Left lung (tissue), 10 donors: ENCODE results near the gene CALN1. TPM values are rescaled to one million over a fixed set of nuclear protein-coding genes. Genes with fewer than 3 reads are reported as not detected.

Source experiments
- ATAC-seq: fragments of 200-7000 bp; cut with Tn5 transposase; one replicate; pipeline ENCODE4 v1.9.1; 2020; ENCODE audit warnings: moderate library complexity
- DNase-seq, 4 donors: peaks; one replicate each; pipeline ENCODE4 v3.0.0-alpha.2; 2013 to 2020
- H3K27ac ChIP-seq, 2 donors: fragments of 200-600 bp; sonication (generic) in 1 of 2; one replicate each; pipeline versions ENCODE4 v1.5.0 to v1.8.0; 2020 to 2021
- H3K27me3 ChIP-seq, 2 donors: fragments of 200-600 bp; sonication (generic) in 1 of 2; one replicate each; pipeline versions ENCODE4 v1.5.0 to v1.8.0; 2020 to 2021
- H3K36me3 ChIP-seq, 2 donors: fragments of 200-600 bp; sonication (generic) in 1 of 2; one replicate each; pipeline versions ENCODE4 v1.5.0 to v1.8.0; 2020 to 2021
- H3K4me1 ChIP-seq, 2 donors: fragments of 200-600 bp; one replicate each; pipeline ENCODE4 v1.8.0; 2021
- H3K4me3 ChIP-seq, 2 donors: fragments of 200-600 bp; sonication (generic) in 1 of 2; one replicate each; pipeline versions ENCODE4 v1.5.0 to v1.8.0; 2020 to 2021; ENCODE audit warnings: mild to moderate bottlenecking in 1 of 2
- H3K9me3 ChIP-seq, 2 donors: fragments of 200-600 bp; sonication (generic) in 1 of 2; one replicate each; pipeline versions ENCODE4 v1.5.0 to v1.8.0; 2020 to 2021
- CTCF ChIP-seq, 2 donors: fragments of 200-600 bp; sonication (generic) in 1 of 2; IDR thresholded peaks; one replicate each; pipeline versions ENCODE4 v1.5.0 to v1.8.0; 2021; ENCODE audit warnings: antibody characterized with exemption in 2 of 2
- intact Hi-C, 2 donors: fragments of 100-400 bp; cut with DNase I; formaldehyde crosslinking; loops; one replicate each; pipeline versions ENCODE4 v1.11.2 to v1.14.2; 2022
- polyA plus RNA-seq, 6 donors: library from polyadenylated mRNA; unstranded; fragments of 120-200 nt; gene quantifications; one replicate each; pipeline ENCODE4 v1.2.1, GENCODE V29; 2013; ENCODE audit not compliant: insufficient read length in 6 of 6
- total RNA-seq, 2 donors: library from RNA; stranded (reverse); fragmentation: NEBNext Ultra II Directional; extraction: Animal tissue kit (Norgen Biotek cat#: 25700); gene quantifications; one replicate each; pipeline ENCODE4 v1.2.1, GENCODE V29; 2021
- donor health status: DM: no; HTN: yes; CAD: no.
- donor health status: DM: no; HTN: no; CAD: no.

Gene CALN1
- total and polyA plus RNA-seq, 8 donors, result 0.10 to 0.52 (median 0.26) TPM; not detected in 2

GRCh38 chr7:72429316-72429715 is 17.2 kb upstream of the CALN1 start:
- TF ChIP-seq CTCF (IDR thresholded peaks at IDR 0.05), result no peak
- no peaks in the 10 kb centered on the region for H3K4me1 ChIP-seq
- H3K27me3 ChIP-seq, result no peaks in the 10 kb centered on the region
- intact Hi-C loops, result no loop called here
- no peaks in the 10 kb centered on the region for H3K36me3 ChIP-seq
- ATAC-seq, result no peak
- H3K4me3 ChIP-seq, result no peak overlapping the region
- DNase-seq, result no peak
- no peaks in the 10 kb centered on the region for H3K9me3 ChIP-seq
- H3K27ac ChIP-seq, result no peak overlapping the region

GRCh38 chr7:72416846-72417245 is 4.7 kb upstream of the CALN1 start:
- no peak overlapping the region for H3K27ac ChIP-seq
- no peak overlapping the region for H3K4me3 ChIP-seq
- no peak for TF ChIP-seq CTCF (IDR thresholded peaks at IDR 0.05)
- intact Hi-C loops, result no loop called here
- no peaks in the 10 kb centered on the region for H3K36me3 ChIP-seq
- no peaks in the 10 kb centered on the region for H3K27me3 ChIP-seq
- ATAC-seq, result no peak
- DNase-seq, result no peak
- peaks cover 0 to 4% of the 10 kb centered on the region in 2 donors for H3K9me3 ChIP-seq
- H3K4me1 ChIP-seq, result no peaks in the 10 kb centered on the region

GRCh38 chr7:72415586-72415985 is 3.4 kb upstream of the CALN1 start:
- ATAC-seq, result no peak
- no peak for DNase-seq
- H3K4me1 ChIP-seq, result no peaks in the 10 kb centered on the region
- H3K4me3 ChIP-seq, result no peak overlapping the region
- no peak overlapping the region for H3K27ac ChIP-seq
- H3K9me3 ChIP-seq, result peaks cover 0 to 4% of the 10 kb centered on the region in 2 donors
- H3K36me3 ChIP-seq, result no peaks in the 10 kb centered on the region
- H3K27me3 ChIP-seq, result no peaks in the 10 kb centered on the region
- intact Hi-C loops, result no loop called here
- TF ChIP-seq CTCF (IDR thresholded peaks at IDR 0.05), result no peak

GRCh38 chr7:72413886-72414285 is 1.7 kb upstream of the CALN1 start:
- H3K4me3 ChIP-seq, result no peak overlapping the region
- ATAC-seq (no peak), DNase-seq (no peak)
- peaks cover 0 to 2% of the 10 kb centered on the region in 2 donors for H3K9me3 ChIP-seq
- no peaks in the 10 kb centered on the region for H3K27me3 ChIP-seq
- H3K27ac ChIP-seq, result no peak overlapping the region
- intact Hi-C loops, result no loop called here
- no peaks in the 10 kb centered on the region for H3K36me3 ChIP-seq
- TF ChIP-seq CTCF (IDR thresholded peaks at IDR 0.05), result no peak
- no peaks in the 10 kb centered on the region for H3K4me1 ChIP-seq

GRCh38 chr7:72413290-72413689 is 1.2 kb upstream of the CALN1 start:
- no peaks in the 10 kb centered on the region for H3K27me3 ChIP-seq
- no peak overlapping the region for H3K4me3 ChIP-seq
- ATAC-seq (no peak), DNase-seq (no peak)
- no peaks in the 10 kb centered on the region for H3K36me3 ChIP-seq
- H3K27ac ChIP-seq, result no peak overlapping the region
- intact Hi-C loops, result no loop called here
- H3K9me3 ChIP-seq, result peaks cover 0 to 2% of the 10 kb centered on the region in 2 donors
- TF ChIP-seq CTCF (IDR thresholded peaks at IDR 0.05), result no peak
- no peaks in the 10 kb centered on the region for H3K4me1 ChIP-seq
